ENCODE results near the gene LIPI. TPM values are rescaled to one million over a fixed set of nuclear protein-coding genes. Genes with fewer than 3 reads are reported as not detected.

Gene LIPI
- total and polyA plus RNA-seq, 2 of the 13 experiments (the other 11 are each of a cell fraction or from before 2014, with no cell fraction given) = not detected

- peak; percentile 94 for FAIRE-seq
- no peaks in the 10 kb centered on the region for H3K79me2 ChIP-seq (ENCODE audit: insufficient read depth, low read length)
These were observed 135.2 kb downstream of the LIPI start for GRCh38 chr21:14075346-14076142.

GRCh38 chr21:14074177-14074576 lies 136.6 kb downstream of the LIPI start:
- no peaks in the 10 kb centered on the region for H3K27me3 ChIP-seq (ENCODE audit: control insufficient read depth in 1 of 2, insufficient read depth in 2 of 2, low read length in 2 of 2)
- in situ Hi-C loops (cut with HindIII; ENCODE audit: extremely low pct_ligation_motif_present, low pct_unique_long_range_greater_than_20kb) (no loop called here), intact Hi-C loops (cut with micrococcal nuclease; ENCODE audit: unreplicated experiment) (no loop called here)
- H3K4me3 ChIP-seq (replicated peaks in 1 of 3; ENCODE audit: insufficient read depth in 1 of 3, low read depth in 2 of 3, low read length in 3 of 3) = no peak overlapping the region
- no peaks in the 10 kb centered on the region for H4K20me1 ChIP-seq (ENCODE audit: insufficient read depth, low read length)
- no peaks in the 10 kb centered on the region for H3K79me2 ChIP-seq (ENCODE audit: insufficient read depth, low read length)
- no TSS peak for BruUV-seq (replicated peaks)
- no peaks in the 10 kb centered on the region for H3K4me1 ChIP-seq (ENCODE audit: insufficient read depth, low read length)
- ATAC-seq (no peak), FAIRE-seq (no peak), DNase-seq (ENCODE audit: low spot score) (no peak)
- no peak for TF ChIP-seq TP53 (CRISPR knock-in tag; conservative IDR thresholded peaks at IDR 0.05)
- TF ChIP-seq E2F2 (CRISPR knock-in tag; IDR thresholded peaks at IDR 0.05; ENCODE audit: borderline replicate concordance) = no peak
- no peak for TF ChIP-seq EEA1 (CRISPR knock-in tag; IDR thresholded peaks at IDR 0.05; ENCODE audit: borderline replicate concordance)
- no peak for TF ChIP-seq ZNF773 (CRISPR knock-in tag; IDR thresholded peaks at IDR 0.05; ENCODE audit: borderline replicate concordance)
- no peak for TF ChIP-seq NFKB2 (CRISPR knock-in tag; IDR thresholded peaks at IDR 0.05; ENCODE audit: borderline replicate concordance)
- TF ChIP-seq HOXD1 (CRISPR knock-in tag; IDR thresholded peaks at IDR 0.05) = no peak
- no peak for TF ChIP-seq ATF1 (CRISPR knock-in tag; IDR thresholded peaks at IDR 0.05)
- TF ChIP-seq TRAFD1 (CRISPR knock-in tag; IDR thresholded peaks at IDR 0.05; ENCODE audit: borderline replicate concordance) = no peak
- no peak for TF ChIP-seq ONECUT2 (CRISPR knock-in tag; IDR thresholded peaks at IDR 0.05)
- H2AFZ ChIP-seq (ENCODE audit: low read length) = no peak overlapping the region
- H3K4me2 ChIP-seq (ENCODE audit: low read depth, low read length) = no peak overlapping the region
- POLR2A ChIA-PET = no interaction called here
- no peaks in the 10 kb centered on the region for H3K9me3 ChIP-seq (ENCODE audit: low read length)
- H3K36me3 ChIP-seq (replicated peaks in 1 of 2; ENCODE audit: control insufficient read depth in 1 of 2, insufficient read depth in 2 of 2, low read length in 2 of 2) = no peaks in the 10 kb centered on the region
- no peak overlapping the region for H3K9ac ChIP-seq (ENCODE audit: insufficient read depth, low read depth, low read length)
- H3K27ac ChIP-seq (ENCODE audit: extremely low read length, insufficient read depth, low read length) = no peak overlapping the region
- CTCF ChIA-PET (ENCODE audit: low intra/inter-chr PET ratio, low total read pairs) = no interaction called here
- WGBS (ENCODE audit: low lambda C conversion rate) = 98% methylated on average over 17 of the region's 17 CpGs

More at GRCh38 chr21:14075346-14076142, 135.2 kb downstream of the LIPI start:
- H3K4me1 ChIP-seq (ENCODE audit: insufficient read depth, low read length) = no peaks in the 10 kb centered on the region
- H3K27me3 ChIP-seq (ENCODE audit: control insufficient read depth in 1 of 2, insufficient read depth in 2 of 2, low read length in 2 of 2) = no peaks in the 10 kb centered on the region
- H3K4me2 ChIP-seq (ENCODE audit: low read depth, low read length) = no peak overlapping the region
- no TSS peak for BruUV-seq (replicated peaks)
- WGBS (ENCODE audit: low lambda C conversion rate) = 96% methylated on average over 21 of the region's 32 CpGs
- intact Hi-C loops (cut with micrococcal nuclease; ENCODE audit: unreplicated experiment) = no loop called here
- H2AFZ ChIP-seq (ENCODE audit: low read length) = no peak overlapping the region
- H3K4me3 ChIP-seq (replicated peaks in 1 of 3; ENCODE audit: insufficient read depth in 1 of 3, low read depth in 2 of 3, low read length in 3 of 3) = no peak overlapping the region
- ChIA-PET CTCF (ENCODE audit: low intra/inter-chr PET ratio, low total read pairs) (no interaction called here), POLR2A (no interaction called here)
- H3K27ac ChIP-seq (ENCODE audit: extremely low read length, insufficient read depth, low read length) = no peak overlapping the region
- no peak overlapping the region for H3K9ac ChIP-seq (ENCODE audit: insufficient read depth, low read depth, low read length)
- ATAC-seq (no peak), DNase-seq (ENCODE audit: low spot score) (no peak)
- H3K36me3 ChIP-seq (replicated peaks in 1 of 2; ENCODE audit: control insufficient read depth in 1 of 2, insufficient read depth in 2 of 2, low read length in 2 of 2) = no peaks in the 10 kb centered on the region
- in situ Hi-C loops (cut with HindIII; ENCODE audit: extremely low pct_ligation_motif_present, low pct_unique_long_range_greater_than_20kb) = no loop called here
- no peaks in the 10 kb centered on the region for H3K9me3 ChIP-seq (ENCODE audit: low read length)
- TF ChIP-seq RXRB (CRISPR knock-in tag; IDR thresholded peaks at IDR 0.05; ENCODE audit: borderline replicate concordance) (no peak), NFRKB (IDR thresholded peaks at IDR 0.05) (no peak), PITX1 (CRISPR knock-in tag; IDR thresholded peaks at IDR 0.05) (no peak), ZNF761 (CRISPR knock-in tag; conservative IDR thresholded peaks at IDR 0.05) (no peak), ZNF788 (CRISPR knock-in tag; IDR thresholded peaks at IDR 0.05; ENCODE audit: borderline replicate concordance) (no peak), DMAP1 (CRISPR knock-in tag; IDR thresholded peaks at IDR 0.05) (no peak), ZBTB7B (CRISPR knock-in tag; IDR thresholded peaks at IDR 0.05) (no peak), ZNF484 (CRISPR knock-in tag; IDR thresholded peaks at IDR 0.05; ENCODE audit: borderline replicate concordance, low read depth) (no peak), BRD4 (CRISPR knock-in tag; IDR thresholded peaks at IDR 0.05) (no peak), HOXD1 (CRISPR knock-in tag; IDR thresholded peaks at IDR 0.05) (no peak)
- H4K20me1 ChIP-seq (ENCODE audit: insufficient read depth, low read length) = no peaks in the 10 kb centered on the region

Measured in HepG2 (cell line).